Tibial nerve (tissue), 4 donors: ENCODE measurements around the gene MIEN1. TPM values are rescaled to one million over a fixed set of nuclear protein-coding genes. Genes with fewer than 3 reads are reported as not detected.
"Not testable (repeated sequence)": the region's sequence is repeated elsewhere in the genome, so short reads cannot be mapped to it uniquely, and the experiment has no call there.

Source experiments
- DNase-seq, 2 donors: peaks; one replicate each; pipeline ENCODE4 v3.0.0-alpha.2; 2019; ENCODE audit warnings: low spot score in 2 of 2
- H3K27ac ChIP-seq, 4 donors: fragments of 200-600 bp; sonication (generic) in 3 of 4; one replicate each; pipeline ENCODE4 v1.5.1; 2017 to 2019; ENCODE audit warnings: mild to moderate bottlenecking in 1 of 4
- H3K27me3 ChIP-seq, 2 donors: fragments of 200-600 bp; sonication (generic) in 1 of 2; one replicate each; pipeline versions ENCODE4 v1.5.1 to v1.6.0; 2017 to 2019
- H3K36me3 ChIP-seq, 3 donors: fragments of 200-600 bp; sonication (generic); one replicate each; pipeline ENCODE4 v1.5.1; 2018 to 2019
- H3K4me1 ChIP-seq, 4 donors: fragments of 200-600 bp; sonication (generic) in 3 of 4; one replicate each; pipeline ENCODE4 v1.5.1; 2017 to 2019
- H3K4me3 ChIP-seq, 4 donors: fragments of 200-600 bp; sonication (generic) in 3 of 4; one replicate each; pipeline ENCODE4 v1.5.1; 2017 to 2019; ENCODE audit warnings: mild to moderate bottlenecking in 1 of 4, moderate library complexity in 1 of 4
- H3K9me3 ChIP-seq, 4 donors: fragments of 200-600 bp; sonication (generic) in 3 of 4; one replicate each; pipeline ENCODE4 v1.5.1; 2017 to 2019
- CTCF ChIP-seq, 5 experiments: fragments of 200-600 bp in 3 of 5; fragments of 450-650 bp in 2 of 5; sonication (generic) in 3 of 5; IDR thresholded peaks; one replicate each; pipeline ENCODE4 v1.5.1; 2016 to 2019; ENCODE audit warnings: antibody characterized with exemption in 5 of 5, mild to moderate bottlenecking in 3 of 5, moderate library complexity in 2 of 5
- EP300 ChIP-seq, 2 donors: sonication (generic); formaldehyde crosslinking; IDR thresholded peaks; one replicate each; pipeline ENCODE4 v1.6.1; 2017; ENCODE audit warnings: antibody characterized with exemption in 2 of 2, mild to moderate bottlenecking in 1 of 2
- POLR2A ChIP-seq, 2 donors: fragments of 450-650 bp; IDR thresholded peaks; one replicate each; pipeline ENCODE4 v1.6.1; 2017; ENCODE audit warnings: antibody characterized with exemption in 2 of 2, mild to moderate bottlenecking in 2 of 2, moderate library complexity in 2 of 2
- WGBS, 2 donors: methylation state at CpG; one replicate each; pipeline ENCODE4 v1.1.5; 2018; 5-methylcytosine and 5-hydroxymethylcytosine counted together
- total RNA-seq, 4 donors: library from RNA; depleted of rRNA; stranded (reverse); fragments of >200 nt; gene quantifications; one replicate each; pipeline ENCODE4 v1.1.0, GENCODE V29; 2016

Gene MIEN1
- total RNA-seq, 4 donors from 2014 or later, result 29.8 to 65.3 (median 43.5) TPM

DNA sequence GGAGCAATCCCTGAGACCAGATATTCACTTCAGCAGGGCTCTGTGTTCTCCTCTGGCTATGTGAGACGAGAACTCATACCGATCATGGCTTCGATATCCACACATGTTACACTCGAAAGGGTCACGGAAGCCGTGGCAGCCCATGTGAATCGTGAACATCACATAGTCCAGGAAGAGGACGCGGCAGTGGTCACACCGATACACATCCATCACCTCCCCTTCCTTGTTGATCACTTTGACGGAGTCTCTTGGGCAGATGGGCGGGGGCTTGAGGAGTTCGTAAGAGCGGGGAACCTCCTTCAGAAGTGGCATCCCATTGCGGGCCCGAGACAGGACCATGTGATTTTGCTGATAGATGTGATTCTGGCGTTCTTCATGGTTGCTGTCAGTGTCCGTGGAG lies 35.4 kb upstream of the MIEN1 start:
- 91 to 97% methylated on average over 18 of the region's 18 CpGs for WGBS, 2 donors
- H3K27me3 ChIP-seq, result peaks cover 0 to 11% of the 10 kb centered on the region in 2 donors
- TF ChIP-seq EP300 (IDR thresholded peaks at IDR 0.05), result no peak
- TF ChIP-seq CTCF (IDR thresholded peaks at IDR 0.05), result no peak
- TF ChIP-seq POLR2A (IDR thresholded peaks at IDR 0.05), result no peak

DNA sequence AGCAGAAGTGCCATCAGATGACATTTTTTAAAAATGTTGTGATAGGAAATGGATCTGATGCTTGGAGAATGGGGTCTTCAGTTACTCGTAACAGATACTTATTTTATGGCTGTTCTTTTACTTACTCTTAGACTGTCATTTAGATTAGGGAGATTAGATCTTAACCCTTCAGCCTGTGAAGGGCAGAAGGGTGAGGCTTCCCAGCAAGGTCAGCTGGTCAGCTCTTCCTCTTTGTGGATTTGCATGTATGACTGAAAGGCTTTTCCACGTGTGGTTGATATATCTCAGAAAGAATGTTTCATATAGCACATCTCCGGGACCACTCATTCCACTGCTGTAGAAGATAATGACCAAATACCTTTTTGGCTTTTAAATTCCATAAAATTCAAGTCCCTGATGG lies 34.8 kb upstream of the MIEN1 start:
- Histone ChIP-seq H3K4me1 (no peaks in the 10 kb centered on the region), H3K36me3 (no peaks in the 10 kb centered on the region), H3K4me3 (no peak overlapping the region), H3K27ac (no peak overlapping the region), H3K27me3 (peaks cover 0 to 17% of the 10 kb centered on the region in 2 donors), H3K9me3 (no peaks in the 10 kb centered on the region)
- WGBS, 2 donors, result 33 to 37% methylated on average over 3 of the region's 3 CpGs
- TF ChIP-seq CTCF (IDR thresholded peaks at IDR 0.05) (no peak), EP300 (IDR thresholded peaks at IDR 0.05) (no peak), POLR2A (IDR thresholded peaks at IDR 0.05) (no peak)
- DNase-seq, result no peak

More for the DNA sequence above, 35.4 kb upstream of the MIEN1 start:
- Histone ChIP-seq H3K27ac (no peak overlapping the region), H3K4me1 (no peaks in the 10 kb centered on the region), H3K9me3 (no peaks in the 10 kb centered on the region), H3K36me3 (no peaks in the 10 kb centered on the region), H3K4me3 (no peak overlapping the region)
- no peak for DNase-seq

GRCh38 chr17:39764171-39764570 lies 33.8 kb upstream of the MIEN1 start:
- H3K4me3 ChIP-seq, H3K9me3 ChIP-seq, H3K36me3 ChIP-seq, H3K27ac ChIP-seq, DNase-seq, H3K4me1 ChIP-seq: not testable (repeated sequence)
- H3K27me3 ChIP-seq, result peaks cover 0 to 19% of the 10 kb centered on the region in 2 donors
- 73 to 81% methylated on average over 3 of the region's 3 CpGs for WGBS, 2 donors

GRCh38 chr17:39763051-39763820 lies 32.9 kb upstream of the MIEN1 start:
- Histone ChIP-seq H3K27ac (no peak overlapping the region), H3K27me3 (peaks cover 0 to 19% of the 10 kb centered on the region in 2 donors), H3K4me3 (no peak overlapping the region), H3K4me1 (no peaks in the 10 kb centered on the region), H3K9me3 (no peaks in the 10 kb centered on the region), H3K36me3 (no peaks in the 10 kb centered on the region)
- no peak for DNase-seq
- TF ChIP-seq POLR2A (IDR thresholded peaks at IDR 0.05) (no peak), EP300 (IDR thresholded peaks at IDR 0.05) (no peak)
- WGBS, 2 donors, result 58 to 61% methylated on average over 5 of the region's 5 CpGs

- H3K9me3 ChIP-seq, result no peaks in the 10 kb centered on the region
- no peak overlapping the region for H3K27ac ChIP-seq
- H3K27me3 ChIP-seq, result peaks cover 0 to 19% of the 10 kb centered on the region in 2 donors
- TF ChIP-seq EP300 (IDR thresholded peaks at IDR 0.05), result no peak
- TF ChIP-seq CTCF (IDR thresholded peaks at IDR 0.05), result no peak
- H3K4me3 ChIP-seq, result no peak overlapping the region
- no peak for DNase-seq
- 91 to 94% methylated on average over 10 of the region's 10 CpGs for WGBS, 2 donors
- H3K4me1 ChIP-seq, result no peaks in the 10 kb centered on the region
- H3K36me3 ChIP-seq, result no peaks in the 10 kb centered on the region
Measured at GRCh38 chr17:39761861-39762496, 31.6 kb upstream of the MIEN1 start.

GRCh38 chr17:39759204-39759603 lies 28.9 kb upstream of the MIEN1 start:
- H3K36me3 ChIP-seq, result no peaks in the 10 kb centered on the region
- H3K9me3 ChIP-seq, result no peaks in the 10 kb centered on the region
- WGBS, 2 donors, result 80 to 81% methylated on average over 5 of the region's 5 CpGs
- TF ChIP-seq EP300 (IDR thresholded peaks at IDR 0.05), result no peak
- no peak for TF ChIP-seq POLR2A (IDR thresholded peaks at IDR 0.05)
- TF ChIP-seq CTCF (IDR thresholded peaks at IDR 0.05), result no peak
- H3K27me3 ChIP-seq, result peaks cover 0 to 19% of the 10 kb centered on the region in 2 donors
- no peak overlapping the region for H3K27ac ChIP-seq
- DNase-seq, result no peak
- H3K4me1 ChIP-seq, result peaks cover 0 to 13% (median 7%) of the 10 kb centered on the region in 4 donors
- H3K4me3 ChIP-seq, result no peak overlapping the region
